ENCODE results near the gene IFT27. TPM values are rescaled to one million over a fixed set of nuclear protein-coding genes. Genes with fewer than 3 reads are reported as not detected.

Gene IFT27, protein sequence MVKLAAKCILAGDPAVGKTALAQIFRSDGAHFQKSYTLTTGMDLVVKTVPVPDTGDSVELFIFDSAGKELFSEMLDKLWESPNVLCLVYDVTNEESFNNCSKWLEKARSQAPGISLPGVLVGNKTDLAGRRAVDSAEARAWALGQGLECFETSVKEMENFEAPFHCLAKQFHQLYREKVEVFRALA
- 19.6 and 19.7 TPM in 2 replicates for total RNA-seq

DNA sequence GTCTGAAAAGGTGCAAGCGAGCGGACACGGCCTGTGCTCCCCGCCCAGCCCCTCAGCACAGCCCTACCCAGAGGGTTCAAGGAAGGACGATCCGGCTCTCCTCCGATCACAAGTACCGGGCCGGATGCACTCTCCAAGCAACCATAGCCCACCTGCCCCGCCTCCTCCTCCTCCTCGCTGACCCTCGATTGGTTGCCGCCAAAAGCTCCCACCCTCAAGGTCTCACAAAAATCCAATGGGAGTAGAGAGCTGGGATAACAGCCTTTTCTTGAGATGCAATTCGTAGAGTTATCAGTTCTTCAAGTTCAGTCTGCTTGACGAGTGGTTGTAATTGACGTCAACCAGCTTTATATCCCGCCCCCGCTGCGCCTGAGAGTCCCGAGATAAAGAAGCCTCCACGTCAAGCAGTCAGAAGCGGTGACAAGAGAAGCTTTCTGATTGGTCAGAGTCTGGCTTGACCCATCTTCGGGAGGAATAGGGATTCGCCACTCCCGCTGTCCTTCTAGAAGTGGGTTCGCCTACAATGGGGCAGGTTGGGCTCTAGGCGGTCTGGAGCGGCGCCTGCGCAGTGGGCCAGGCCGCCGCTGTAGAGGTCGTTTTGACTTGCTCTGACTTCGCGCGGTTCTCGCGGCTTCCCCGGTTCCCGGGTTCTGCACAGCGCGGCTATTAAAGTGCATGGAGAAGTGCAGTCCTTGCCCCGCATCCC lies at the start of gene IFT27:
Gene IFT27, minus strand, starts transcription at position 156 of the 706 bp plus-strand sequence. CDS start 412 bp downstream, outside the sequence.

DNA sequence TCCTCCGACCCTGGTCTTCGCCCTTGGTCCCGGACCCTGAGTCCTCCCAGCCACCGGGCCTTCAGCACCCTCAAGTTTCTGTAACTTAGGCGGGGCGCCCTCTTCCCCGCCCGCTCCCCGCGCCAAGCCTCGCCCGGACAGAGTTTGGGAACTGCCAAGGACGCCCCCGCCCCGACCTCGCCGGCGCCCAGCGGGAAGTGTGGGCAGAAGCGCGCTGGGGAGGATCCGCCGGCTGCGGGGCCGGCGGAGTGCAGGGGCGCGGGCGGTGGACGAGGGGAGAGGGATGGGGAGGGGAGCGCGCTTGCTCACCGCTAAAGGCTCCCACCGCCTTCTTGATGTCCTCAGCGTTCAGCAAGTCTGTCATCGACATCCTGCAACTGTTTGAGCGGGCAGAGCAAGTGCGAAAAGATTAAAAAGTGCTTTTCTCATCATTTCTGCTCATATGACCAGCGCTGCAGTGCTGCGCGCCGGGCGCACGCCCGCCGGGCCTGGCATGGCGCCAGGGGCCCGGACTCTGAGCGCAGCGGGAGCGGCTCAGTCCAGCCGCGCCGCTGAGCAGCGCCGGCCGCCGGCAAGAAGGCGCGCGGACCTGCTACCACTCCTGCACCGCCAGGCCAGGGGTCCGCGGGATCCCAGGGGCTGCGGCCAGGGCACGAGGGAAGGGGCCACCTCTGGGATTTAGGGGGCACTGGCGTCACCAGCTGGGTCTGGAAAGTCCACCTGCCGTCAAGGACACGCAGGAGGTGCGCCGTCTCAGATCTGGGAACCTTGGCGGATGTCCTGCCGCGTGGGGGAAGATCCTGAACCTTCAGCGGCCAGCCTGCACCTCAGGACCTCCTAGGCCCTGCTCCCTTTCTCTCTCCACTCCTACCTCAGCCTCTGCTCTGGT lies 41.0 kb upstream of the IFT27 start, which contains the start of gene PVALB:
Gene PVALB, minus strand, starts transcription at position 400 of the 889 bp plus-strand sequence. Its CDS starts 30 bp downstream, at position 370.

Other genes with a start within 250 kb of the IFT27 start
- 477 and 524 TPM in 2 replicates for gene EIF3D, start 247.0 kb downstream of the IFT27 start, total RNA-seq
- not detected in 2 replicates for gene CACNG2, start 72.4 kb downstream of the IFT27 start, total RNA-seq
- gene PVALB, start 40.9 kb upstream of the IFT27 start, total RNA-seq, result not detected in 2 replicates
- gene NCF4, start 84.9 kb upstream of the IFT27 start, total RNA-seq, result under 0.01 TPM in 1 of 2 replicates, not detected in the other
- gene CSF2RB, start 137.5 kb upstream of the IFT27 start, total RNA-seq, result 1.3 and 4.5 TPM in 2 replicates
- 35.2 and 47.0 TPM in 2 replicates for gene TST, start 243.3 kb upstream of the IFT27 start, total RNA-seq
- gene MPST, start 243.6 kb upstream of the IFT27 start, total RNA-seq, result 60.9 and 62.7 TPM in 2 replicates

All from regular cardiac myocyte (primary cell).